Activated T-helper 9 cell treated with anti-CD3 and anti-CD28 coated beads, Interleukin-2, amount 50 U/mL, for 16 hours (primary cell): ENCODE data around the gene TNXB.
"Not testable (repeated sequence)": the region's sequence is repeated elsewhere in the genome, so short reads cannot be mapped to it uniquely, and the experiment has no call there.

Experiments
- DNase-seq: peaks from one replicate; pipeline ENCODE4 v3.0.0-alpha.2; 2020; ENCODE audit warnings: low read depth

TNXB gene

GRCh38 chr6:32112431-32112980 lies 3.4 kb upstream of the TNXB start:
- no peak for DNase-seq

- no peak for DNase-seq
These were observed 2.4 kb upstream of the TNXB start for GRCh38 chr6:32111424-32112066.

- DNase-seq: no peak
These were observed 1.5 kb upstream of the TNXB start for GRCh38 chr6:32110632-32111031.

- DNase-seq: no peak
These were observed 625 bp upstream of the TNXB start for GRCh38 chr6:32109765-32110160.

GRCh38 chr6:32108727-32109113 lies 418 bp downstream of the TNXB start:
- no peak for DNase-seq

GRCh38 chr6:32108094-32108627 lies 977 bp downstream of the TNXB start:
- DNase-seq: no peak

- no peak for DNase-seq
These were observed 1.7 kb downstream of the TNXB start for GRCh38 chr6:32107406-32107805.

- no peak for DNase-seq
These were observed 3.7 kb downstream of the TNXB start for GRCh38 chr6:32105433-32105832.

GRCh38 chr6:32102255-32102654 lies 6.9 kb downstream of the TNXB start:
- DNase-seq: no peak

GRCh38 chr6:32100251-32100650 lies 8.9 kb downstream of the TNXB start:
- DNase-seq: not testable (repeated sequence)

GRCh38 chr6:32097364-32097763 lies 11.8 kb downstream of the TNXB start:
- no peak for DNase-seq

- DNase-seq: no peak
These were observed 12.5 kb downstream of the TNXB start for GRCh38 chr6:32096394-32097258.

GRCh38 chr6:32096087-32096393 lies 13.1 kb downstream of the TNXB start:
- no peak for DNase-seq

GRCh38 chr6:32095338-32096086 lies 13.6 kb downstream of the TNXB start:
- no peak for DNase-seq

- DNase-seq: no peak
These were observed 16.2 kb downstream of the TNXB start for GRCh38 chr6:32092760-32093497.

- DNase-seq: no peak
These were observed 19.9 kb downstream of the TNXB start for GRCh38 chr6:32089082-32089828.

GRCh38 chr6:32088487-32089049 lies 20.6 kb downstream of the TNXB start:
- no peak for DNase-seq

GRCh38 chr6:32087574-32088486 lies 21.3 kb downstream of the TNXB start:
- DNase-seq: peak; percentile 54
